Measurements from ENCODE around the gene ARHGEF40. TPM values are rescaled to one million over a fixed set of nuclear protein-coding genes. Genes with fewer than 3 reads are reported as not detected.

Gene ARHGEF40
- total RNA-seq, 2 experiments from 2014 or later, result 0.09 TPM; not detected in 1

GRCh38 chr14:21071225-21072030 is 1.3 kb downstream of the ARHGEF40 start:
- Mint-ChIP-seq H3K4me1 (peaks cover 31% of the 10 kb centered on the region), H3K36me3 (no peaks in the 10 kb centered on the region), H3K27me3 (peaks cover 65% of the 10 kb centered on the region), H3K9me3 (ENCODE audit: low read depth) (no peaks in the 10 kb centered on the region), H3K27ac (no peak overlapping the region), H3K4me3 (peak overlapping the region; percentile 62)
- ATAC-seq, result peak; percentile 57
- peak; percentile 71 for DNase-seq
- CTCF ChIA-PET, result interaction anchor here (1.0 to 5.9 kb wide), 10 partner anchors 17 to 101 kb away, joined by 3 to 74 read pairs (median 6); partner anchors contain the start of gene TMEM253

- ATAC-seq (no peak), DNase-seq (no peak)
- no peaks in the 10 kb centered on the region for H3K36me3 Mint-ChIP-seq
- H3K27me3 Mint-ChIP-seq, result peaks cover 60% of the 10 kb centered on the region
- H3K4me1 Mint-ChIP-seq, result peaks cover 31% of the 10 kb centered on the region
- H3K9me3 Mint-ChIP-seq (ENCODE audit: low read depth), result no peaks in the 10 kb centered on the region
- CTCF ChIA-PET, result interaction anchor here (0.7 to 5.9 kb wide), 9 partner anchors 10 to 101 kb away, joined by 3 to 74 read pairs (median 6); partner anchors contain the start of gene TMEM253
- no peak overlapping the region for H3K27ac Mint-ChIP-seq
- no peak overlapping the region for H3K4me3 Mint-ChIP-seq
Measured at GRCh38 chr14:21072031-21072473, 1.9 kb downstream of the ARHGEF40 start.

GRCh38 chr14:21072781-21073339 is 2.8 kb downstream of the ARHGEF40 start:
- H3K9me3 Mint-ChIP-seq (ENCODE audit: low read depth), result no peaks in the 10 kb centered on the region

GRCh38 chr14:21073921-21074320 is 3.8 kb downstream of the ARHGEF40 start:
- DNase-seq, result no peak
- no peak overlapping the region for H3K4me3 Mint-ChIP-seq
- no peaks in the 10 kb centered on the region for H3K9me3 Mint-ChIP-seq (ENCODE audit: low read depth)
- CTCF ChIA-PET, result interaction anchor here (1.9 to 5.9 kb wide), 4 partner anchors 14 to 31 kb away, joined by 6 to 74 read pairs (median 28); no protein-coding TSS in a partner anchor
- peaks cover 44% of the 10 kb centered on the region for H3K27me3 Mint-ChIP-seq
- H3K36me3 Mint-ChIP-seq, result no peaks in the 10 kb centered on the region
- peaks cover 25% of the 10 kb centered on the region for H3K4me1 Mint-ChIP-seq
- no peak for ATAC-seq
- H3K27ac Mint-ChIP-seq, result no peak overlapping the region

More at GRCh38 chr14:21072781-21073339, 2.8 kb downstream of the ARHGEF40 start:
- H3K4me3 Mint-ChIP-seq, result no peak overlapping the region
- ATAC-seq (no peak), DNase-seq (no peak)
- H3K36me3 Mint-ChIP-seq, result no peaks in the 10 kb centered on the region
- peaks cover 52% of the 10 kb centered on the region for H3K27me3 Mint-ChIP-seq
- CTCF ChIA-PET, result interaction anchor here (0.7 to 5.9 kb wide), 6 partner anchors 11 to 31 kb away, joined by 3 to 74 read pairs (median 25); no protein-coding TSS in a partner anchor
- H3K4me1 Mint-ChIP-seq, result peaks cover 31% of the 10 kb centered on the region
- H3K27ac Mint-ChIP-seq, result no peak overlapping the region

- no peak for DNase-seq
- no peaks in the 10 kb centered on the region for H3K36me3 Mint-ChIP-seq
- CTCF ChIA-PET, result interaction anchor here (0.8 to 5.9 kb wide), 6 partner anchors 13 to 421 kb away, joined by 3 to 74 read pairs (median 8); no protein-coding TSS in a partner anchor
- H3K4me3 Mint-ChIP-seq, result no peak overlapping the region
- peaks cover 36% of the 10 kb centered on the region for H3K27me3 Mint-ChIP-seq
- ATAC-seq, result no peak
- peaks cover 19% of the 10 kb centered on the region for H3K4me1 Mint-ChIP-seq
- no peak overlapping the region for H3K27ac Mint-ChIP-seq
- no peaks in the 10 kb centered on the region for H3K9me3 Mint-ChIP-seq (ENCODE audit: low read depth)
Measured at GRCh38 chr14:21074398-21075272, 4.5 kb downstream of the ARHGEF40 start.

- H3K36me3 Mint-ChIP-seq, result no peaks in the 10 kb centered on the region
- H3K27ac Mint-ChIP-seq, result no peak overlapping the region
- ATAC-seq, result no peak
- H3K4me1 Mint-ChIP-seq, result peaks cover 11% of the 10 kb centered on the region
- H3K4me3 Mint-ChIP-seq, result no peak overlapping the region
- CTCF ChIA-PET, result interaction anchor here (1.9 to 5.9 kb wide), 2 partner anchors 17 to 29 kb away, joined by 6 to 74 read pairs; no protein-coding TSS in a partner anchor
- no peak for DNase-seq
- H3K27me3 Mint-ChIP-seq, result peaks cover 26% of the 10 kb centered on the region
- H3K9me3 Mint-ChIP-seq (ENCODE audit: low read depth), result no peaks in the 10 kb centered on the region
Measured at GRCh38 chr14:21075719-21076437, 5.8 kb downstream of the ARHGEF40 start.

- Mint-ChIP-seq H3K36me3 (no peaks in the 10 kb centered on the region), H3K9me3 (ENCODE audit: low read depth) (no peaks in the 10 kb centered on the region), H3K27me3 (peaks cover 8% of the 10 kb centered on the region), H3K4me3 (no peak overlapping the region), H3K4me1 (no peaks in the 10 kb centered on the region), H3K27ac (no peak overlapping the region)
- DNase-seq, result no peak
- CTCF ChIA-PET, result interaction anchor here (2.1 kb wide), 1 partner anchor 15 kb away, joined by 7 read pairs; no protein-coding TSS in a partner anchor
- no peak for ATAC-seq
Measured at GRCh38 chr14:21077672-21078071, 7.6 kb downstream of the ARHGEF40 start.

- no peak overlapping the region for H3K27ac Mint-ChIP-seq
- H3K4me1 Mint-ChIP-seq, result no peaks in the 10 kb centered on the region
- H3K9me3 Mint-ChIP-seq (ENCODE audit: low read depth), result no peaks in the 10 kb centered on the region
- CTCF ChIA-PET, result interaction anchor here (2.1 kb wide), 1 partner anchor 14 kb away, joined by 7 read pairs; no protein-coding TSS in a partner anchor
- DNase-seq, result no peak
- H3K4me3 Mint-ChIP-seq, result no peak overlapping the region
- H3K36me3 Mint-ChIP-seq, result no peaks in the 10 kb centered on the region
- ATAC-seq, result no peak
- H3K27me3 Mint-ChIP-seq, result peaks cover 3% of the 10 kb centered on the region
Measured at GRCh38 chr14:21078287-21078686, 8.2 kb downstream of the ARHGEF40 start.

- no peak for DNase-seq
- Mint-ChIP-seq H3K4me3 (no peak overlapping the region), H3K36me3 (no peaks in the 10 kb centered on the region), H3K4me1 (no peaks in the 10 kb centered on the region), H3K27ac (no peak overlapping the region), H3K27me3 (no peaks in the 10 kb centered on the region), H3K9me3 (ENCODE audit: low read depth) (no peaks in the 10 kb centered on the region)
- ATAC-seq, result no peak
- CTCF ChIA-PET, result interaction anchor here (1.2 kb wide), 1 partner anchor 14 kb away, joined by 8 read pairs; no protein-coding TSS in a partner anchor
Measured at GRCh38 chr14:21078726-21079125, 8.6 kb downstream of the ARHGEF40 start.

- peaks cover 3% of the 10 kb centered on the region for H3K4me1 Mint-ChIP-seq
- no peak overlapping the region for H3K27ac Mint-ChIP-seq
- no peaks in the 10 kb centered on the region for H3K9me3 Mint-ChIP-seq (ENCODE audit: low read depth)
- no peak for DNase-seq
- no peak for ATAC-seq
- no peak overlapping the region for H3K4me3 Mint-ChIP-seq
- no peaks in the 10 kb centered on the region for H3K36me3 Mint-ChIP-seq
- CTCF ChIA-PET, result interaction anchor here (1.5 kb wide), 1 partner anchor 10 kb away, joined by 3 read pairs; no protein-coding TSS in a partner anchor
- H3K27me3 Mint-ChIP-seq, result no peaks in the 10 kb centered on the region
Measured at GRCh38 chr14:21081521-21082142, 11.5 kb downstream of the ARHGEF40 start.

GRCh38 chr14:21083565-21084325 is 13.6 kb downstream of the ARHGEF40 start:
- Mint-ChIP-seq H3K27me3 (no peaks in the 10 kb centered on the region), H3K36me3 (no peaks in the 10 kb centered on the region), H3K9me3 (ENCODE audit: low read depth) (no peaks in the 10 kb centered on the region), H3K4me1 (peaks cover 20% of the 10 kb centered on the region), H3K4me3 (no peak overlapping the region), H3K27ac (no peak overlapping the region)
- no peak for ATAC-seq
- no peak for DNase-seq
- CTCF ChIA-PET, result interaction anchor here (0.6 to 1.8 kb wide), 5 partner anchors 9 to 26 kb away, joined by 3 to 6 read pairs (median 5); no protein-coding TSS in a partner anchor
